Fibroblast of peridontal ligament (primary cell): ENCODE results near the gene GLA.

ENCODE experiments used
- DNase-seq: peaks from one replicate; pipeline ENCODE4 v3.0.0-alpha.2; 2010; ENCODE audit errors: extremely low read depth

Gene GLA

GRCh38 chrX:101407748-101408531 lies at the start of gene GLA, which contains the start of gene HNRNPH2:
TSS of gene GLA (minus strand) at chrX:101407925. CDS start at chrX:101407903, 22 bp downstream.
TSS of gene HNRNPH2 (plus strand) at chrX:101408222. CDS start at chrX:101411989, 3,767 bp downstream.
- DNase-seq = peak; percentile 99

- DNase-seq = no peak
Observed at GRCh38 chrX:101452056-101452455, 44.3 kb upstream of the GLA start.

DNA sequence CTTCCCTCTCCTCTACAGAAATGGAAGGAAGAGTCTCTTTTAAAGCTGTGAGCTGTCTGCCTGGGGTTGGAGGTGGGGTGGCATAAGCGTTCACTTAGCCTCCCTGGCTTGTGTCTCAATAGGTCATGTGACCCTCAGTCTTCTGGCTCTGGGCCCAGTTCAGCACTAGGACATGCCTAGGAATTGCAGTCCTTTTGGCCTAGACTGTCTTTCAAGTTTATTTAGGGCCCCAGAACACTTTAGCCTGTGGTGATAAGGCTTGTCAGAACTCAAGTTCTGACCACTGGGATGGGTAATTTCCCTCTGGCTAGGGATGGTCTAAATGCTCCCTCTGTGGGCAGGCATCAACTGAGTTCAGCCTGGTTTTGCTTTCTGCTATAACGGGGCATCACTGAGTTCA lies 43.2 kb upstream of the GLA start:
- DNase-seq = peak; percentile 64

GRCh38 chrX:101450085-101450484 lies 42.4 kb upstream of the GLA start:
- no peak for DNase-seq

- no peak for DNase-seq
Observed at GRCh38 chrX:101449279-101449678, 41.6 kb upstream of the GLA start.

DNA sequence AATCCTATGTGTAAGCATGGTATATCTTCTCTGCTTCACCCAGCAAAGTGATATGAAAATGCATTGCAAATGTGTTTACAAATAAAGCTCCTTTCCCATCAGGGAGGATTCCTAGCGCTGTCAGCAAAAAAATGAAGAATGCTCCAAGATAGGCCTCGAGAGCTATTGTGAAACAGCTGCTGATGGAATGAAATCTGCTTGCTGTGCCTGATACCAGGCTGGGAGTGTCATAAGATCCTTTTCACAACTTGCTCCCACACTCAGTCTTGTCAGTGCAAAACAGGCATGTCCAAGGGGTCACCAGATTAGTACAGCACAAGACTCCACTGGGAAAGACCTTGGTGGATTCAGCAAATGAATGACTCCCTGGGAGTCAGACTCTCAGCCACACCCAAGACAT lies 34.4 kb upstream of the GLA start:
- DNase-seq = no peak

- DNase-seq = peak; percentile 59
Observed at GRCh38 chrX:101430457-101431078, 22.8 kb upstream of the GLA start.

GRCh38 chrX:101429934-101430333 lies 22.2 kb upstream of the GLA start:
- peak; percentile 63 for DNase-seq

DNA sequence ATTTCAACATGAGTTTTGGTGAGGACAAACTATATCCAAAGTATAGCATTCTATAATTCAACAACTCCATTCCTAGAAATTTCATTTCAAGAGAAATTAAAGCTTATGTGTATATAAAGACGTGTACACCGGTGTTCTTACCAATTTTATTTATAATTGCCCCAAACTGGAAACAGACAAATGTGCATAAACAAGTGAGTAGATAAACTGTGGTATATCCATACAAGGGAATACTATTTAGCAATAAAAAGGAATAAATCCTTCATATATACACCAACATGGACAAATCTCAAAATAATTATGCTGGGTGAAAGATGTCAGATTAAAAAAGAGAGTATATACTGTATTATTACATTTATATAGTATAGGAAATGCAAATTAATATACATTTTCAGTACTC lies 20.2 kb upstream of the GLA start:
- DNase-seq = no peak

DNA sequence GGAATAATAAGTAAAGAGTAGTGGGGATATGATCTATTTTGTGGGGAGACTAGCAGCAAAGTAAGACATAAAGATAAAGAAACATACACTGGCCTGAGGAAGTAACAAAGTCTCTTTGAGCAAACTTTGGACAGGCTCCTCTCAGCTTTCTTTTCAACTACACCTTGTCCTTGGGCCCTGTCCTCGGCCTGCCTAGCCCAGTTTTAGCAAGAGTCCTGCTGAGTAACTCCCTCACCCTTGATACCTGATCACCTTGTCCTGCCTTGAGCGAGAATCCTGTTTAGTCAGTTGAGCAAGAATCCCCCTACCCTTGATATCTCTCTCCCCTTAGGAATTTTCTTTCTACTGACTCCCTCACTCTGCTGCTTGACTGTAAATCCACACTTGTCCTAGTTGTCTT lies 11.8 kb upstream of the GLA start:
- DNase-seq = no peak

DNA sequence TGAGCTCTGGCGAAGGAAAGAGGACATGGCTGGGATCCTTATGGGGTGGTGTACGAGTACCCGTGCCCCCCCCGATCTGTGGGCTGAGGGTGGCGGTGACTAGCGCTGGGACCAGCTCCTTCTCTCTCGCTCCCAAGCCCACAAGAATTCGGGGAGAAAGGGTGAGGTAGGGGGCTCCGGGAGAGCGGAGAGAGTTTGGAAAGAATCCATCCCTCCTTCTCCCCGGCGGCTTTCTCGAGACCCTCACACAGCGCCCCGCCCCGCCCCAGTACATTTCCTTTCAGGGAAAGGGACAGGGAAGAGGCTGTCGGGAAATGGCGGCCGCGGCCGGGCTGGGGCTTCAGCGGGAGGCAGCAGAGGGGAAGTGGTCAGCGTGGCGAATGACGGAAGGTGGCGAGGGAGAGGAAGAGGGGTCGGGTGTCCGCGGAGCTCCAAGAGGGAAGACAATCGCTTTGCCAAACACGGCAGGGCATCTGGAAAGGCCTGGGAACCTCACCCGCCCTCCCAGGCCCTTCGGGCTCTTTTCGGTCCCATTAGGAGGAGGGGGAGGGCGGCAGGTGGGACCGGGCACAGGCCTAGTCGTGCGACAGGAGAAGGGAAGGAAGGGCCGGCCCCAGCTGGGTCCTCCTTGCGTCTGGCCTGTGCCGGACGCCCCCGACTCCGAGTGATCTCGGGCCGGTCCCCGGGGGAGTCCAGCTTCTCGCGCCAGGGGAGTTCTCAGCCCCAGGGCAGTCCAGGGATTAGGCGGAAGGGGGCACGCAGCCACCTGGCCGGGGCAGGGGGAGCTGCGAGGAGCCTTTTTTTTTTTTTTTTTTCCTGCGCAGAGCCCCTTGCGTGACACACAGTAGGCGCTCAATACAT lies 10.5 kb upstream of the GLA start:
- peak; percentile 27 for DNase-seq

GRCh38 chrX:101417190-101417589 lies 9.5 kb upstream of the GLA start:
- DNase-seq = no peak

DNA sequence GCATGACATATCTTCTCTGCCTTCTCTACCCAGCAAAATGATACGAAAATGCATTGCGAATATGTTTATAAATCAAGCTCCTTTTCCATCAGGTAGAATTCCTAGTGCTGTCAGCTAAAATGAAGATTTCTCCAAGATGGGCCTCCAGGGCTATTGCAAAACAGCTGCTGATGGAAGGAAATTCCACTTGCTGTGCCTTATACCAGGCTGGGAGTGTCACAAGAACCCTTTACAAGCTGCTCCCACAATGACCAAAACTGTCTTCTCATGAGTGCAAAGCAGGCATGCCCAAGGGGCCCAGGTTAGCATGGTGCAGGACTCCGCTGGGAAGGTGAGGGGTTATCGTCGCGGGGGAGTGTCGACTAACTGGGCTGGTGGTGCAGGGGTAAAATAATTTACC lies 9.0 kb upstream of the GLA start:
- no peak for DNase-seq

GRCh38 chrX:101415180-101416145 lies 7.7 kb upstream of the GLA start:
- peak; percentile 91 for DNase-seq

DNA sequence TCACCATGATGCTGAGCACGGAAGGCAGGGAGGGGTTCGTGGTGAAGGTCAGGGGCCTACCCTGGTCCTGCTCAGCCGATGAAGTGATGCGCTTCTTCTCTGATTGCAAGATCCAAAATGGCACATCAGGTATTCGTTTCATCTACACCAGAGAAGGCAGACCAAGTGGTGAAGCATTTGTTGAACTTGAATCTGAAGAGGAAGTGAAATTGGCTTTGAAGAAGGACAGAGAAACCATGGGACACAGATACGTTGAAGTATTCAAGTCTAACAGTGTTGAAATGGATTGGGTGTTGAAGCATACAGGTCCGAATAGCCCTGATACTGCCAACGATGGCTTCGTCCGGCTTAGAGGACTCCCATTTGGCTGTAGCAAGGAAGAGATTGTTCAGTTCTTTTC lies 4.3 kb upstream of the GLA start:
- DNase-seq = no peak

DNA sequence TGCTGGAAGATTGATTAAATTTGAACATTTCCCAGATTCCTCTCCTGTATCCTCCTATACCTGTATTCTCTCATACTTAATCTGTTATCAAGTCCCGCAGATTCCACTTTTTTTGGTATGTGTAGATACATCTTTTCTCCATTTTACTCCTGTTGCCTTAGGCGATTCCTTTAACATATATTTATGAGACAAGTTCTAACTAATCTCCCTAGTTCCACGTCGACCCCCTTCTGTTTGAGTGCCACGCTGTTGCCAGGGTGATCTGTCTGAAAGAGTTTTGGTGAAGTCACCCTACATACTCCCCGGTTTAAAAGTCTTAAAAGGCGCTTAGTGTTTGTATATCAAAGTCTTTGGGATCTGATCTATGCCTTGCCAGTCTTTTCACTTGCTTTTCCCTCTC lies 2.7 kb upstream of the GLA start:
- no peak for DNase-seq

DNA sequence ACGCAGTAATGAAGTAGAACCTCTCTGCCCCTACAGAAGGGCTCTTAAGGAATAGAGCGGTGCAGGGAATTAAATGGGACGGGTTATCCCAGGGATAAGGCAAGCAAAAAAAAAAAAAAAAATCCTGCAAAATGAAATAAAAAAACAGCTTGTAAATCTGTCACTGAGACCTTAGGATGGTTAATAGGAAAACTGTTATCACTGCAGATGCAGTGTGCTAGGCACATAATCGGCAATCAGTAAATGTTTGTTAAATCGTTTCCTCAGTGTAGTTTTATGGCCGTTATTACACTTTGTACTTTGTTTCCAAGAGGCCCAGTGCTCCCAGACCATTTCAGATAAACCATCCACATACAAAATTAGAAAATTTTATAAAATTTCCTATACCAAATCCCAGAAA lies 1.3 kb upstream of the GLA start:
- DNase-seq = no peak

GRCh38 chrX:101408532-101408841 lies 762 bp upstream of the GLA start:
- DNase-seq = no peak

DNA sequence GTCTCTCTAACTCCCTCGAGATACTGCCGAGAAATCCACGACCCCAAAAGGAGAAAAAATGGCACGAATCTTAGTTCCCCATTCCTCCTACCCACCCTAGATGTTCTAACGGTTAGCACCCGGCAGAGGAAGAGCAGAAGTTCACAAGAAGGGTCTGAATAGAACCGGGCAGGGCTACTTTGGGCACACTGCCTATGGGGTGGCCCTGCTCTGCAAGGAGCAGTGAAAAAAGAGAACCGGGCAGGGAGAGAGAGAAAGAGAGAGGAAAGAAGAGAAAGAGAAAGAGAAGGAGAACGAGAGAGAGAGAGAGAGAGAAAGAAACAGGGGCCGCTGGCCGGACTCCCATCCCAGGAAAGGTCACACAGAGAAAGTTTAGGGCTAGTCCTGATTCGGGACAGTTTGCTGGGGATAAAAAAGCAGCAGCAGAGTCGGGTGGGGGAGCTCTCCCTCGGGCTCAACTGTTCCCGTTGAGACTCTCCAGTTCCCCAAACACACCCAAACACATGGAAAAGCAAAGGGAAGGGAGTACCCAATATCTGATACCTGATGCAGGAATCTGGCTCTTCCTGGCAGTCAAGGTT lies 468 bp downstream of the GLA start:
- no peak for DNase-seq

DNA sequence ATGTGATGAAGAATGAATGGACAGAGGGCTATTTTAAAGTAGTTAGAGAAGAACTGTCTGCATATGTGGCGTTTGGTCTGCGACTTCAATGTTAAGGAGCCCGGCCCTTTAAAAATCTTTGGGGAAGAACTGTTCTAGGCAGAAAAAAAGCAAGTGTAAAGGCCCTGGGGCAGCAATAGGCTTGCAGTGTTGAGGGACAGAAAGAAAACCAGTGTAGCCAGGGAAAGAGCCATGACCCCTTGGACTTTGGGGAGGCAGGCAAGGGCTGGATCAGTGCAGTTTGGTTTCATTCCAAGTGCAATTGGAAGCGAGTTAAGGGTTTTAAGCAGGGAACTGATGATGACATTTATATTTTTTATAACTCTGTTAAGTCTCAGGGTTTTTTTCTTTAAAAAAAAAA lies 7.9 kb downstream of the GLA start:
- no peak for DNase-seq

GRCh38 chrX:101398694-101399093 lies 9.0 kb downstream of the GLA start:
- DNase-seq = no peak
